ENCODE data around the gene MOSPD3. TPM values are rescaled to one million over a fixed set of nuclear protein-coding genes. Genes with fewer than 3 reads are reported as not detected.
A peak's percentile ranks its signal among the peaks of the same experiment; 100 is the strongest.

Gene MOSPD3
- total and polyA plus RNA-seq, 2 of the 13 experiments (the other 11 are each of a cell fraction or from before 2014, with no cell fraction given), result 7.6 to 8.8 TPM

GRCh38 chr7:100572949-100573675 is 39.2 kb upstream of the MOSPD3 start (continued):
- TF ChIP-seq RAD21 (CRISPR knock-in tag; IDR thresholded peaks at IDR 0.05), result peak; percentile 8; the same call in 1 of the 2 replicates
- TF ChIP-seq, protein P1, sequence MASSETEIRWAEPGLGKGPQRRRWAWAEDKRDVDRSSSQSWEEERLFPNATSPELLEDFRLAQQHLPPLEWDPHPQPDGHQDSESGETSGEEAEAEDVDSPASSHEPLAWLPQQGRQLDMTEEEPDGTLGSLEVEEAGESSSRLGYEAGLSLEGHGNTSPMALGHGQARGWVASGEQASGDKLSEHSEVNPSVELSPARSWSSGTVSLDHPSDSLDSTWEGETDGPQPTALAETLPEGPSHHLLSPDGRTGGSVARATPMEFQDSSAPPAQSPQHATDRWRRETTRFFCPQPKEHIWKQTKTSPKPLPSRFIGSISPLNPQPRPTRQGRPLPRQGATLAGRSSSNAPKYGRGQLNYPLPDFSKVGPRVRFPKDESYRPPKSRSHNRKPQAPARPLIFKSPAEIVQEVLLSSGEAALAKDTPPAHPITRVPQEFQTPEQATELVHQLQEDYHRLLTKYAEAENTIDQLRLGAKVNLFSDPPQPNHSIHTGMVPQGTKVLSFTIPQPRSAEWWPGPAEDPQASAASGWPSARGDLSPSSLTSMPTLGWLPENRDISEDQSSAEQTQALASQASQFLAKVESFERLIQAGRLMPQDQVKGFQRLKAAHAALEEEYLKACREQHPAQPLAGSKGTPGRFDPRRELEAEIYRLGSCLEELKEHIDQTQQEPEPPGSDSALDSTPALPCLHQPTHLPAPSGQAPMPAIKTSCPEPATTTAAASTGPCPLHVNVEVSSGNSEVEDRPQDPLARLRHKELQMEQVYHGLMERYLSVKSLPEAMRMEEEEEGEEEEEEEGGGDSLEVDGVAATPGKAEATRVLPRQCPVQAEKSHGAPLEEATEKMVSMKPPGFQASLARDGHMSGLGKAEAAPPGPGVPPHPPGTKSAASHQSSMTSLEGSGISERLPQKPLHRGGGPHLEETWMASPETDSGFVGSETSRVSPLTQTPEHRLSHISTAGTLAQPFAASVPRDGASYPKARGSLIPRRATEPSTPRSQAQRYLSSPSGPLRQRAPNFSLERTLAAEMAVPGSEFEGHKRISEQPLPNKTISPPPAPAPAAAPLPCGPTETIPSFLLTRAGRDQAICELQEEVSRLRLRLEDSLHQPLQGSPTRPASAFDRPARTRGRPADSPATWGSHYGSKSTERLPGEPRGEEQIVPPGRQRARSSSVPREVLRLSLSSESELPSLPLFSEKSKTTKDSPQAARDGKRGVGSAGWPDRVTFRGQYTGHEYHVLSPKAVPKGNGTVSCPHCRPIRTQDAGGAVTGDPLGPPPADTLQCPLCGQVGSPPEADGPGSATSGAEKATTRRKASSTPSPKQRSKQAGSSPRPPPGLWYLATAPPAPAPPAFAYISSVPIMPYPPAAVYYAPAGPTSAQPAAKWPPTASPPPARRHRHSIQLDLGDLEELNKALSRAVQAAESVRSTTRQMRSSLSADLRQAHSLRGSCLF (CRISPR knock-in tag; IDR thresholded peaks at IDR 0.05; ENCODE audit: borderline replicate concordance), result no peak
- no peak for TF ChIP-seq ZMYM4 (CRISPR knock-in tag; IDR thresholded peaks at IDR 0.05)
- peak in 1 of 2 experiments; percentile 39; a peak in 1 of 4 replicates for TF ChIP-seq POLR2A (IDR thresholded peaks at IDR 0.05; ENCODE audit: insufficient read depth in 1 of 2, low read depth in 2 of 2, low read length in 2 of 2)
- TF ChIP-seq PAF1 (CRISPR knock-in tag; IDR thresholded peaks at IDR 0.05), result no peak
- no peak for TF ChIP-seq CAMTA2 (CRISPR knock-in tag; IDR thresholded peaks at IDR 0.05; ENCODE audit: borderline replicate concordance)
- TF ChIP-seq ZNF468 (CRISPR knock-in tag; IDR thresholded peaks at IDR 0.05), result no peak
- TF ChIP-seq AGO1 (IDR thresholded peaks at IDR 0.05; ENCODE audit: low read depth, low read length, poor library complexity, severe bottlenecking), result peak; percentile 97
- TF ChIP-seq, protein P2, sequence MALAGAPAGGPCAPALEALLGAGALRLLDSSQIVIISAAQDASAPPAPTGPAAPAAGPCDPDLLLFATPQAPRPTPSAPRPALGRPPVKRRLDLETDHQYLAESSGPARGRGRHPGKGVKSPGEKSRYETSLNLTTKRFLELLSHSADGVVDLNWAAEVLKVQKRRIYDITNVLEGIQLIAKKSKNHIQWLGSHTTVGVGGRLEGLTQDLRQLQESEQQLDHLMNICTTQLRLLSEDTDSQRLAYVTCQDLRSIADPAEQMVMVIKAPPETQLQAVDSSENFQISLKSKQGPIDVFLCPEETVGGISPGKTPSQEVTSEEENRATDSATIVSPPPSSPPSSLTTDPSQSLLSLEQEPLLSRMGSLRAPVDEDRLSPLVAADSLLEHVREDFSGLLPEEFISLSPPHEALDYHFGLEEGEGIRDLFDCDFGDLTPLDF (CRISPR knock-in tag; IDR thresholded peaks at IDR 0.05), result no peak
- TF ChIP-seq PAX8 (CRISPR knock-in tag; IDR thresholded peaks at IDR 0.05; ENCODE audit: borderline replicate concordance), result no peak
- TF ChIP-seq MIXL1 (CRISPR knock-in tag; IDR thresholded peaks at IDR 0.05), result no peak
- no peak for TF ChIP-seq ZNF263 (CRISPR knock-in tag; IDR thresholded peaks at IDR 0.05)
